Activated gamma-delta T cell treated with anti-CD3 and anti-CD28 coated beads, Interleukin-2, amount 50 U/mL, for 16 hours (primary cell): ENCODE results near the gene TMEM161B.
"Not testable (repeated sequence)": the region's sequence is repeated elsewhere in the genome, so short reads cannot be mapped to it uniquely, and the experiment has no call there.

Source experiments
- DNase-seq: peaks from one replicate; pipeline ENCODE4 v3.0.0-alpha.2; 2020; ENCODE audit warnings: low read depth

TMEM161B gene

GRCh38 chr5:88183255-88183654, 85.4 kb downstream of the TMEM161B start:
- DNase-seq: no peak

GRCh38 chr5:88177486-88177885, 91.2 kb downstream of the TMEM161B start:
- DNase-seq: not testable (repeated sequence)

- no peak for DNase-seq
These were observed 95.5 kb downstream of the TMEM161B start for GRCh38 chr5:88172847-88173758.

- no peak for DNase-seq
These were observed 109.1 kb downstream of the TMEM161B start for GRCh38 chr5:88159591-88159990.

GRCh38 chr5:88158056-88158455, 110.6 kb downstream of the TMEM161B start:
- DNase-seq: no peak

GRCh38 chr5:88154891-88155290, 113.8 kb downstream of the TMEM161B start:
- DNase-seq: no peak

- no peak for DNase-seq
These were observed 117.9 kb downstream of the TMEM161B start for GRCh38 chr5:88150747-88151146.

GRCh38 chr5:88145611-88146467, 122.8 kb downstream of the TMEM161B start:
- DNase-seq: no peak

- DNase-seq: no peak
These were observed 123.4 kb downstream of the TMEM161B start for GRCh38 chr5:88145221-88145610.
